GM18858 (cell line): Measurements from ENCODE around the gene CASP10.

Experiments
- ATAC-seq: cut with Tn5 transposase; IDR thresholded peaks from one replicate; pipeline ENCODE4 v1.9.1; 2021; ENCODE audit not compliant: unreplicated experiment

Gene CASP10

DNA sequence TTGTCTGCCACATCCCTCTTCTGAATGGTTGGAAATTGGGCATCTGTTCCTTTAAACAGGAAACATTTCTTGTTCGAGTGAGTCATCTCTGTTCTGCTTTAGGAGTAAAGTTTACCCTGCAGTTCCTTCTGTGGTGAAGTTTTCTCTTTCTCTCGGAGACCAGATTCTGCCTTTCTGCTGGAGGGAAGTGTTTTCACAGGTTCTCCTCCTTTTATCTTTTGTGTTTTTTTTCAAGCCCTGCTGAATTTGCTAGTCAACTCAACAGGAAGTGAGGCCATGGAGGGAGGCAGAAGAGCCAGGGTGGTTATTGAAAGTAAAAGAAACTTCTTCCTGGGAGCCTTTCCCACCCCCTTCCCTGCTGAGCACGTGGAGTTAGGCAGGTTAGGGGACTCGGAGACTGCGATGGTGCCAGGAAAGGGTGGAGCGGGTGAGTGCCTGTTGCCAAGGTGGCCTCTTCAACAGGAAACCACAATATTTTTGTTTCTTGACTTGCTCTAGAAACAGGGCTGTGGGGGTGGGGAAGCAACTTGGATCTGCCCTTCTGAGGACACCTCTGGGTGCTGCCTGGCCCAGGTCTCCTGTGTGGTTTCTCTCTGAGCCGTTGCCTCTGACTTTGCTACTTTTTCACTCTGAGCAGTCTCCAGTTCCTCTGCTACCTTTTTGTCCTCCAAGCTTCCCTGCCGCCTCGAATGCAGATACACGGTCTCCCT, 75.2 kb downstream of the CASP10 start:
- peak; percentile 63 for ATAC-seq

DNA sequence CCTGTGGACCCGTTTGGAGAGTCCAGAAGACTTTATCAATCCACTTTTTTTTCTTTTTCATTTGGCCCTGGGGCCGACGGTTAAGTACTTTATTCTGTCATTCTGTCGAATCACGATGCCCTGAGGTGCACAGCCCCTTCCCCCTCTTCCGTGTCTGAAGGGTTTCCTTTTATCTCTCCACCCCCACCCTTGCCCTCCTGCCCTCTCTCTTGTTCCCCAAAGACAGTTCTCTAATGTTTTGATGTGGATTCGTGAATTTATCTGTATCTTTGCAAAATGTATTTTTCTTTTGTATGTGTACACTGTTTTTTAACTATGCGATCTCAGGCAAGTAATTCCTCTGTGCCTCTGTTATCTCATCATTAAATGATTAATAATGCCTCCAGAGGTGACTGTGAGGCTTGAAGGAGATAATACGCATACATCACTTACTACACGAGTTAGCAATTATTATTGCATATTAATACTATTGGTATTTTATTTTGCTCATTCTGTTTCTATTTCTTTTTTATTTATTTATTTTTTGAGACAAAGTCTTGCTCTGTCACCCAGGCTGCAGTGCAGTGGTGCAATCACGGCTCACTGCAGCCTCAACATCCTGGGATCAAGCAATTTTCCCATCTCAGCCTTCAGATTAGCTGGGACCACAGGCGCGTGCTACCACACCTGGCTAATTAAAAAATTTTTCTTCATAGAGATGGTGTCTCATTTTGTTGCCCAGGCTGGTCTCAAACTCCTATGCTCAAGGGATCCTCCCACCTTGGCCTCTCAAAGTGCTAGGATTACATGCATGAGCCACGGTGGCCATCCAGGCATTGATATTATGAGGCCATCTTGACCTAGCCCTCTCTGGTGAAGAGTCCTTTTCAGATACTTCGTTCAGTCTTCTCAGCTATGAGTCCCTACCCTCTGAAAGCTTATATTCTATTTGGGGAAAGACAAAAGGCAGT, 76.0 kb downstream of the CASP10 start:
- no peak for ATAC-seq

DNA sequence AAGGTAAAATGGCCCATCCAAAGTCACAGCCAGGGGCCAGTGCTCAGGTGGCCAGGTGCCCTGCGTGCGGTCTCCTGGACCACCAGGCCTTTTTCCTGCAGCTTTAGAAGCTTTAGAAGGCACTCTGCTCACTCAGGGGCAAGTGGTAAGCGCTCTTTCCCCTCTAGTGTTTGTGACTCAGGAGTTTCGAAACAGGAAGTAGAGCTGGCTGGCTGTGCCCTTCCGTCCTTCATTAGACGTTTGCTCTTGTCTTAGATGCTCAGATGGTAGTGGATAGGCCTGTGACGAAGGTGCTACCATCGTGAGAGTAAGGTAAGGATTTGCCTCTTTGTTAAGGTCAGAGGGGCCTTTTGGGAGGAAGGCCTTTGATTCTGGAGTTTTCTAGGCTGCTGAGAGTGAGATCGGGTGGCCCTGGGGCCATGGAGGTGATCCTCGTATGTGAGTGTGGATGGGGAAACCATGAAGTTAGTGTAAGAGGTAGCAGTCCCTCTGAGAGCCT, 77.4 kb downstream of the CASP10 start, which contains the start of gene CASP8:
Gene CASP8, plus strand, starts transcription at position 235 of the 499 bp plus-strand sequence. CDS start 5,951 bp downstream, outside the sequence.
- peak; percentile 22 for ATAC-seq

DNA sequence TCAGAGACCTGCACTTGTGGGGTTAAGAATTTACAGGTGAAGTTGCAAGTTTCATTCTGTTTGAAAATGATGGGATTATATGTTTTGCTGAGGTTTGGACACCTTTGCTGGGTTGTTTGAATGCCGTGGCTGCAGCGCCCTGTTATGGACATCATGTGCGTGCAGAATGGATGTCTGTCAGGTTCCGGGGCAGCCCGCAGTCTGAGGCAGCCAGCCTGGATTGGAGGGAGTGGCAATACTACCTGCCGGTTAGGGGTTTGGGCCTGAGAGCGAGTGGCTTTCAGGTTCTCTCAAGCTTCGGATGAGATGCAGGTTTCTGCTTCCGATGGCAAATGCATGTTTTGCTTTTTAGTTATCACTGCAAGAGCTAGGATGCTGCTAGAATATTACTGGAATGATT, 78.5 kb downstream of the CASP10 start:
- no peak for ATAC-seq

DNA sequence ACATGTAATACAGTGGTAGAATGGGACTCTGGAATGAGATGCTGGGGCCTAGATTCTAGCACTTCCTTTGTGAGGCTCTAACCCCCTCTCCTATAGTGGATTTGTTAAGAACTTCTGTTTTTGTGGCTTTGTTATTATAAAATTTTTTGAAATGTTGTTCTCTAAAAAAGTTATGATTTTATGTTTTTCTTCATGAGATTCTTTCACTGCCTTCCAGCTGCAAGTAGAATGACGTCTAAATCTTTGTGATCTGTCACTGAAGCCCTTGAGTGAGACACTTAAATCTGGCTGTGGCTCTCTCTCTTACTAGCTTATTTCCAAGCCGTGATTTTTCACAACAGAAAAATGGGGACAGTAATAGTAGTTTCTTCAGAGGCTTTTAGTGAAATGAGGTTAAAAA, 79.0 kb downstream of the CASP10 start:
- no peak for ATAC-seq

DNA sequence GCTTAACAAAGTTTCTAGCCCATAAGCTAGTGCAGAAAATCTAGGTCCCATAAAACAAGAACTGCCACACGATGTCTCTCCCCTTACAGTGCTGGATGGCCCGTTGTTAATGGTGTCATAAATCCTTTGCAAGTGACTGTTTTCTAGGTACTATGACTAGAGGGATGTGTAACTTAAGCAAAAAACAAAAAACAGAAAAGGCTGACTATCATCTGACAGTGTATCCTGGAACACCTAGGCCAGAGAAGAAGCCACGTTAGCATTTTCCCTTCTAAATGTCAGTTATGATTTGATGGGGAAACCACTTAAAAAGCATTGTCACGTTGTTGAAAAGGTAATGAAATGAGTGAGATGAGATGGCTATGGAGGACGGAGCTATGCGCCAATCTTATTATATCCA, 79.8 kb downstream of the CASP10 start:
- no peak for ATAC-seq

DNA sequence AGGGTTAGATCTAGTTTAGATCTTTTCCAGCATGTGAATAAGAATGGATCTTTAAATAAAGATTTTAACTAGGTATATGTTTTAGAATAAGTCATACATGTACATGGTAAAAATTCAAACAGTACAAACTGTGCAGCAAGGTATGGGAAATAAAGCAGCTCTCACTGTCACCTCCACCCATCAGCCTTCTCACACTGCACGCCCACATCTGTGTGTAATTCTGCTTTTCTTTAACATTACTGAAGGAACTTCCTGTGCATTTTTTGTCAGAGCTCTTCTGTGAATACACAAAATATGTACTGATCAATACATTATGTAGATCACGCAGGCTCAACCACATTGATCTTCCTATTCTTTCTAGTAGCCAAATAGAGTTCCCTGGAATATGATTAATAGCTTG, 80.8 kb downstream of the CASP10 start:
- ATAC-seq, result no peak

DNA sequence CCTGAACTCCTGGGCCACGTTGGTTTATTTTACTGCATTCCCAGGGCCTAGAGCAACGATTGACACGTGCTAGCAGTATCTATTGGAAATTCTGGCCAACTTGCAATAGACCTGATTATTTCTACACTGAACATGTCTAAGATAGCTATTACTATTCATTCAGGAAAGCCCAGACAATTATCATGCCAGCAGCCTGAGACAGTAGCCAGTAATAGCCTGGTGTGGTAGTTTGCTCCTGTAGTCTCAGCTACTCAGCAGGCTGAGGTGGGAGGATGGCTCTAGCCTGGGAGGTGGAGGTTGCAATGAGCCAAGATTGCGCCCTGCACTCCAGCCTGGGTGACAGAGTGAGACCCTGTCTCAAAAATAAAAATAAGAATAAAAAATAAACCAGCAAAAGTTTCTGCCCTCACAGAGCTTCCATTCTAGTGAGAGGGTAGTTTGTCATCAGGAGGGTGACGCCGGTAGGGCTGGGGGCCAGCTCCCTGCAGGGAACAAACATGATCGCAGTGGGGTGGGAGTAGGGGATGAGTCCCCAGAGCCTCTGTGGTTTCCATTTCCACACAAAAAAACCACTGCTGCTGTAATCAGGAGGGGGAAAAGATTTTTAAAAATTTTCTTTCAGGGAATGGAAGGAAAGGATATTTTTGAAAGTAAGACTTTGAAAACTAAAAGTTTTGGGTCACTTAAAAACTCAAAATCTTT, 81.7 kb downstream of the CASP10 start:
- no peak for ATAC-seq

DNA sequence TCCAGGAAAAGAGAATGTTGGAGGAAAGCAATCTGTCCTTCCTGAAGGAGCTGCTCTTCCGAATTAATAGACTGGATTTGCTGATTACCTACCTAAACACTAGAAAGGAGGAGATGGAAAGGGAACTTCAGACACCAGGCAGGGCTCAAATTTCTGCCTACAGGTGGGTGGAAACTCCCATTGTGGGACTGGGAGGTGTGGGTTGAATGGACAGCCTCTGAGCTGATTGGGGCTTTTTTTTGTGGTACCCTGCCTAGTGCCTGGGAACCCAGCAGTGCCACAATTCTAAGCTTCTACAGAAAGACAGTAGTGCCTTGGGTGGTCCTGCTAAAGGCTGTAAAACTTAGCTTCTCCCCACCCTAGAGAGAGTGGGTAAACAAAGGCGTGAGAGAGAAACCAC, 83.7 kb downstream of the CASP10 start:
- no peak for ATAC-seq

DNA sequence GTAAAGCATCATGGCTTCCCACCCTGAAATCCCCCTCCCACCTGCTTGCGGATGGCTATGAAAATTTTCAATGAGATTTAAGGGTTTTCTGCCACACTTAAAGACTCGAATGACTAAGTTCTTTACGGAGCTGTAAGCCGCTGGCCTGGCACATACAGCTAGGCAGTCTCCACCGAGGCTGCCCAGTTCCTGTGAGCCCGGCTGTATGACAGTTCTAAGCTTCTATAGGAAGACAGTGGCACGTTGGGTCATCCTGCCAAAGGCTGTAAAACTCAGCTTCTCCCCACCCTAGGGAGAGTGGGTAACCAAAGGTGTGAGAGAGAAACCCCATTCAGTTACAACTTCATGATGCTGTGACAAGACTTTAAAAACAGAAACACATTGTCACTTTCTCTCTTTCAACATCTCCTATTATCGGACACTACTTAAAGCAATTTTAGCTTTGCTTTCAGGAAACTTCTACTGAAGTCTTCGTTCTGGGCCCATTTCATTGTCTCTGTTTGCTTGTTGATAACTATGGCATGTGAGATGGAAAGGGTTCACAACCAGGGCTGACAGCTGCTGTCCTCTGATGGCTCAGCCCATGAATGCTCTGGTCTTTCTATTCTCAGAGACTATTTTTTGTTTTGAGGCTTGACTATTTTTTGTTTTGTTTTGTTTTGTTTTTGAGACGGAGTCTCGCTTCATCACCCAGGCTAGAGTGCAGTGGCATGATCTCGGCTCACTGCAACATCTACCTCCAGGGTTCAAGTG, 84.5 kb downstream of the CASP10 start:
- no peak for ATAC-seq

DNA sequence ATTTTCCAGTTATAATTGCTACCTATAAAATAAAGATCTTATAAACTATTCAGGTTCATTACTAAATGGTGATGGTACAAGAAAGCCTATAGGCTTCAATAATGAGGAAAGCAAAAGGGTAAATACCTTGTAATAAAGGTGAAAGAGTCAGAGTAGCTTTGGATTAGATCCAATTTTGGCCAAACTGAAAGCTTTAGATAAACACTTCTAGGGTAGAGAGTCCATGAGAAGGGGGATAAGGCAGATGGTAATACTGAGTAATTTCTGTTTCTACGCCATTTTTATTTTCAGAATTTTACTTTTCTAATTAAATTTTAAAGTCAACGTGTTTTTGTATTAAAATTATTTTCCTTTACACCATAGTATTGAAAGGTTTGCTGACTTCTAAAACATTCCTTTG, 86.8 kb downstream of the CASP10 start:
- ATAC-seq, result no peak

DNA sequence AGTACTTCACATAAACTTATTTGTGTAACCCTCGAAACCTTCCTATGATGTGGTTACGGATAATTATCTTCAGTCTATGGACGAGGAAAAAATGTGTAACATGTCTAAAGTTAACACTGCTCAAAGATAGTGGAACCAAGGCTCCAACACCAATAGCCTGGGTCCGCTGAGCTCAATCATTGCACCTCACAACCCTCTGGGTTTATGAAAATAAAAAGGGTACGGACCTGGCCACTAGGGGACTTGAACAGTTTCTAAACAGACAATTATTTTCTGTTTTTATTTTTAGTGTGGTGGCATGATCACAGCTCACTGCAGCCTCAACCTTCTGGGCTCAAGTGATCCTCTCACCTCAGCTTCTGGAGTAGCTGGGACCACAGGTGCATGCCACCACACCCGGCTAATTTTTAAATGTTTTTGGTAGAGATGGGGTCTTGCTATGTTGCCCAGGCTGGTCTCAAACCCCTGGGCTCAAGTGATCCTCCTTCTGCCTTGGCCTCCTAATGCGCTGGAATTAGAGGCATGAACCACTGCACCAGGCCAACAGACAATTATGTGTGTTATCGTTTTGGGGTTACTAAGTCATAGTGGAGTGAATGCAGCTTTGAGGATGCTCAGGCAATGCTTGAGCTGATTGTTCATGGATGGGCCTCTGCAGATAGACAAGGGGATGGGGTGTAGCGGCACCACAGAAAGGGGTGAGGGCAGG, 87.5 kb downstream of the CASP10 start:
- ATAC-seq, result no peak

DNA sequence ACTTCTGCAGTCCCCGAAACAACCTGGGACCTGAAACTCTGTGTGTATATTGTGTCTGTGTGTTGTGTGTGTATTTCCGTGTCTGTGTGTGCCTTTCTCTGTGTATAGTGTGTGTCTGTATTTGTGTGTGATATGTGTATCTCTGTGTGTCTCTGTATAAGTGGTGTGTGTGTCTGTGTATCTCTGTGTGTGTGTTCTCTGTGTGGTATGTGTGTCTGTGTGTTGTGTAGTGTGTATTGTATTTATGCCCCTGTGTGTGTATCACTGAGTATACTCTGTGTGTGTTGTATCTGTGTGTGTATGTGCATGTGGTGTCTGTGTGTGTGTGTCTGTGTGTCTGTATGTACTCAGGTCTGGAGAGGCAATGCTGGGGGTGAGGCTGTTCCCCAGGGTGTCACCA, 89.0 kb downstream of the CASP10 start:
- no peak for ATAC-seq

DNA sequence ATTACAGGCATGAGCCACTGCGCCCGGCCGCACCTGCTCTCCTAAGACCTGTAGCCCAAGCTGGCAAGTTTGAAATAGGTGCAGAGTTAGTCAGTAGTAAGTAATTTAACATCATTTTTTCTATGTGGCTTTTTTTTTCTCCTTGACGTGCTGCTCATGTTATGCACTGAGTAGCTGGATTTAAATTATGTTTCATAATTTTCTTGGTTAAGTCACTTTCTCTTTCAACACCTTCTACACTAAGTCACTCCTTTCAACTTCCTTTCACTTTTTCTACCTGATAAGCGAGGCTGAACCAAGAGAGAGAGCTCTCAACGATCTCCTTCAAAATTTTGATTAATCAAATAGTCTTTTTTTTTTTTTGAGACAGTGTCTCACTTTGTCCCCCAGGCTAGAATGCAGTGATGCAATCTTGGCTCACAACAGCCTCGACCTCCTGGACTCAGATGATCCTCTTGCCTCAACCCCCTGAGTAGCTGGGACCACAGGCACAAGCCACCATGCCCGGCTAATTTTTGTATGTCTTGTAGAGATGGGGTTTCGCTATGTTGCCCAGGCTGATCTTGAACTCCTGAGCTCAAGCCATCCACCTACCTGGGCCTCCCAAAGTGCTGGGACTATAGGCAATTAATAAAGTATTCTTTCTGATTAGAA, 90.5 kb downstream of the CASP10 start:
- no peak for ATAC-seq

DNA sequence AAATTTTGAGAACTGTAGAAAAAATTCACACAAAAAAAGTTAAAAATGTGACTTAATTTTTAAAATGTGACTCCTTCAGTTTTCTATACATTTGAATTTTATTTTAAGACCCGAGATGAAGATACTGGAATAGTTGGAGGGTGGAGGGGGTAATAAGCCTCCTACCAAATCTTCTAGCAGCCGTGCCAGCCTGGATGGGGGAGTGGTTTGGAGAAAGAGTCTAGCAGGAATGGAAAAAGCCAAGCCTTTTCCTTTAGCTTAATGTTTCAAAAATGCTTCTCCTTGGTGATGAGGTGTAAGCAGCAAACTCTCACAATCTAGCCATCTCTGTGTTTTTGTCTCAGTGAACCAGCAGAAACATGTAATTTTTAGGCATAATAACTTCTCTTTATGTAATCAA, 92.1 kb downstream of the CASP10 start:
- ATAC-seq, result no peak

DNA sequence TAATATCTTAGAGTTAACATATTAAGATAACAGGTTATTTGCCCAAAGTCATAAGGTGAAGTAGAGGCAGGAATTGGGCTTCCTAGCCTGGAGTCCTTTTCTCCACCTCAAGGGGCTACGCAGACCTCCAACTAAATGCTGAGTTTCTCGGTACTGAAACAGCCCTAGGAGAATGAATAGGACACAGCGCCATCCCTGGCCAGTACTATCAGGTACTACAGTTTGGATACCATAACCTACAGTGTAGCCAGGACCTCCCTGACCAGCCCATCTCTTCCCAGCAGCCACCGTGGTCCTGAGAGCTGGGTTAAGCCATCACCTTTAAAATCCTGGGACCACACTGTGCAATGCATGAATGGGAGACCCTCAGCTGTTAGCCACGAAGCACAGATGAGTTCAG, 93.0 kb downstream of the CASP10 start:
- no peak for ATAC-seq

DNA sequence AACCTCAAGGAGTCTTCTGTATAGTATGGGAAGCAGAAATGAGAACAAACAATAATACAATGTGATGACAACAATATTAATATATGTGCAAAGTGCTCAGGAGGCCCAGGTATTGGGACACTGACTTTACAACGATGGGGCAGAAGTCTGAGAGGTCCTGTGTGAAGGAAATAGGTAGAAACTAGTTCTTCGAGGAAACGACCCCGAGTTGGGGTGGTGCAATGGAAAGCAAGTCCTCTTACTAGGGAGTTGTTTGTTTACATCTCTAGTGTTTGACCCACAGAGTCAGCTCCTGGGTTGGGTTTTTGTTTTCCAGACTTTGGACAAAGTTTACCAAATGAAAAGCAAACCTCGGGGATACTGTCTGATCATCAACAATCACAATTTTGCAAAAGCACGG, 93.6 kb downstream of the CASP10 start:
- ATAC-seq, result no peak
